Sigmoid colon (tissue), 3 donors: ENCODE data around the gene GRM7.

Experiments used
- POLR2A ChIP-seq, 2 donors: fragments of 450-650 bp; IDR thresholded peaks; one replicate each; pipeline ENCODE4 v1.6.1; 2016; ENCODE audit warnings: antibody characterized with exemption in 2 of 2, mild to moderate bottlenecking in 2 of 2, moderate library complexity in 2 of 2
- TF ChIP-seq, protein P1 (sequence below), 4 experiments: fragments of 450-650 bp in 3 of 4; fragments of 200-600 bp in 1 of 4; IDR thresholded peaks; one replicate each; pipeline ENCODE4 v1.5.1; 2016 to 2019; ENCODE audit warnings: antibody characterized with exemption in 4 of 4, mild to moderate bottlenecking in 3 of 4, moderate library complexity in 2 of 4

DNA sequence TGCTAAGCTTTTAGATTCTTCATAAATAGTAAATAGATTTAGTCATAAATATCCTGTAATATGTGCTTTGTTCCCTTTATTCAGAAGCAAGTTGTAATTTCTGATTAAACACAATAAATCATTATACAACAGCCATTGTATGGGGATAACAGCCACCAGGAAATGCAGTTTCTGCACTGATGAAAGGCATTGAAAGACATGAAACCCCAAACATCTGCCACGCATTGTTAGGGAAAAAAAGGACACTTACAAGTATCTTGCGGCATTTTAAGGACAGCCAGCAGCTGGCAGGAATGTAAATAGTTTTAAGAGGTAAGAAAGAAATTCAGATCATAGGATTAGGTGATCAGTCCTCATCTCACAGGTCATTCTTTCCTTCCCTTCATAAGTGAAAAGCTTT is 839.6 kb downstream of the GRM7 start:
- TF ChIP-seq, protein P1, sequence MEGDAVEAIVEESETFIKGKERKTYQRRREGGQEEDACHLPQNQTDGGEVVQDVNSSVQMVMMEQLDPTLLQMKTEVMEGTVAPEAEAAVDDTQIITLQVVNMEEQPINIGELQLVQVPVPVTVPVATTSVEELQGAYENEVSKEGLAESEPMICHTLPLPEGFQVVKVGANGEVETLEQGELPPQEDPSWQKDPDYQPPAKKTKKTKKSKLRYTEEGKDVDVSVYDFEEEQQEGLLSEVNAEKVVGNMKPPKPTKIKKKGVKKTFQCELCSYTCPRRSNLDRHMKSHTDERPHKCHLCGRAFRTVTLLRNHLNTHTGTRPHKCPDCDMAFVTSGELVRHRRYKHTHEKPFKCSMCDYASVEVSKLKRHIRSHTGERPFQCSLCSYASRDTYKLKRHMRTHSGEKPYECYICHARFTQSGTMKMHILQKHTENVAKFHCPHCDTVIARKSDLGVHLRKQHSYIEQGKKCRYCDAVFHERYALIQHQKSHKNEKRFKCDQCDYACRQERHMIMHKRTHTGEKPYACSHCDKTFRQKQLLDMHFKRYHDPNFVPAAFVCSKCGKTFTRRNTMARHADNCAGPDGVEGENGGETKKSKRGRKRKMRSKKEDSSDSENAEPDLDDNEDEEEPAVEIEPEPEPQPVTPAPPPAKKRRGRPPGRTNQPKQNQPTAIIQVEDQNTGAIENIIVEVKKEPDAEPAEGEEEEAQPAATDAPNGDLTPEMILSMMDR (IDR thresholded peaks at IDR 0.05), result no peak
- TF ChIP-seq POLR2A (IDR thresholded peaks at IDR 0.05), result no peak
